HUES64 (cell line): ENCODE measurements around the gene PHLPP2.

Experiments used
- H3K27ac ChIP-seq: 2 replicates; pipeline ENCODE4 v1.7.0; 2013; ENCODE audit warnings: low read depth, low read length, inconsistent platforms
- H3K27me3 ChIP-seq: 2 replicates; pipeline ENCODE4 v1.6.1; 2013; ENCODE audit warnings: mild to moderate bottlenecking, low read length; ENCODE audit not compliant: insufficient read depth
- H3K36me3 ChIP-seq: 2 replicates; pipeline ENCODE4 v1.6.1; 2013; ENCODE audit warnings: mild to moderate bottlenecking, low read length; ENCODE audit not compliant: insufficient read depth
- H3K4me1 ChIP-seq: 2 replicates; pipeline ENCODE4 v1.6.1; 2013; ENCODE audit warnings: mild to moderate bottlenecking, low read length, moderate library complexity; ENCODE audit not compliant: insufficient read depth
- H3K4me3 ChIP-seq: 2 replicates; pipeline ENCODE4 v1.5.1; 2013; ENCODE audit warnings: mild to moderate bottlenecking, low read length, moderate library complexity
- H3K9ac ChIP-seq: 2 replicates; pipeline ENCODE4 v1.6.1; 2013; ENCODE audit warnings: mild to moderate bottlenecking, low read depth, low read length
- H3K9me3 ChIP-seq: 2 replicates; pipeline ENCODE4 v1.6.1; 2013; ENCODE audit warnings: low read depth, low read length; ENCODE audit not compliant: insufficient read depth
- WGBS: fragments of 150-250, 120-280 bp; methylation state at CpG from one replicate; pipeline ENCODE4 v1.1.7; 2013; ENCODE audit warnings: missing lambda C conversion rate; 5-methylcytosine and 5-hydroxymethylcytosine counted together

The PHLPP2 gene

DNA sequence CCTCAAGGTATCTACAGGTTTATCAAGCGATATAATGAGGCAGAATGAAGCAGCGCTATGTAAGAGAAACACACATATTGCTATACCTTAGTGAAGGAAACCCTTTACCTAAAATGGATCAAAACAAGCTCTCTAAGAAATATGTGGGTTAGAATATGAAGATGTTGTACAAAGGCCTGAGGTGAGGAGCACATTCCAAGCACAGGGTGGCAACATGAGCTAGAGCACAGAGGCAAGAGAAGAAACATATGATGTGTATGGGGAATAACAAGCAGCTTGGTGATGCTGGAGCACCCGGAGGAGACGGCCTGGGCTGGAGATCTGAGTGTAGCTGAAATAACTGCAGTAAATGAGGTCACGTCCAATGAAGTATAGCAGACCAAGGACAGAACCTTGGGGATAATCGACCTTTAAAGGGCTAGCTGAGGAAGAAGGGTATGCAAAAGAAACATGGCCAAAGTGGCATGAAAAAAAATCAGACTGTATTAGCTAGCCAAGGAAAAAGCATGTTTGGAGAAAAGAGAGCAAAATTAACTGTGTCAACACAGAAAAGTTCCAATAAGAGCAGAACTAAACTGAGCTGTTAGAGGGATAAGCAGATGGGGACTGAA, 54.5 kb downstream of the PHLPP2 start:
- no peaks in the 10 kb centered on the region for H3K27me3 ChIP-seq
- H3K36me3 ChIP-seq = peaks cover 93% of the 10 kb centered on the region
- no peak overlapping the region for H3K27ac ChIP-seq
- H3K9ac ChIP-seq = no peak overlapping the region
- WGBS = 94% methylated on average over 6 of the region's 6 CpGs
- no peaks in the 10 kb centered on the region for H3K9me3 ChIP-seq
- no peak overlapping the region for H3K4me3 ChIP-seq
- H3K4me1 ChIP-seq = no peaks in the 10 kb centered on the region

DNA sequence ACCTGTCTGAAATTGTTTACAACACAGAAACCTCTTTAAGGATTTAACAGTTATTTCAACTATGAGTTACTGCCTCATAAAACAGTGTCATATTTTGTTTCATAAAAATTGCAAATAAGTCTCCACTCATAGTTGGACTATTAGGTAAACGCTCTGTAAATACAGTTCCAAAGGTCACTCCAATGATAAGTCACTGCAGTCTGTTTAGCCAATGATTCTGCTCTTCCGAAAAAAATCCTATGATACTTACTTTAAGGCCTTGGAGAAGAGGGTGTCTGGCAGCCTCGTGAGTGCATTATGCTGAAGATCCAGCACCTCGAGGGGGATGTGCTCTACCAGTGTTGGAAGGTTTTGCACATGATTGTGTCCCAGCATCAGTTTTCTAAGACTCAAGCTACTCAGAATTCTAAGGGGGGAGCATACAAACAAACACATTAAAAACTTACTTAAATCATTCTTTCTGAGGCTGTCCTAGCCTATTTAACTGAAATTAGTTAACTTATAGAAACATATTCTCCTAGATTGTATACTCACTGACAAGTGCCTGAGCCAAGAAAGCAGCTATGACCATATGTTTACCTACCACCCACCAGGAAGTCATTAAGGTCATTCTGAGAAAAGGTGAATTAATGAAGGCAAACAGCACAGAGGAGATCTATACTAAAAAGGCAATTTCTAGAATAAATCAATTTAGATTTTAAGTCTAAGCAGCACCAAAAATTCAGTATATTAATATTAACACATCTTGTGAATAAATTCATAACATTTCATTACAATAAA, 57.4 kb downstream of the PHLPP2 start:
- no peaks in the 10 kb centered on the region for H3K9me3 ChIP-seq
- no peak overlapping the region for H3K9ac ChIP-seq
- H3K4me3 ChIP-seq = no peak overlapping the region
- no peak overlapping the region for H3K27ac ChIP-seq
- H3K36me3 ChIP-seq = peaks cover 91% of the 10 kb centered on the region
- WGBS = 92% methylated on average over 4 of the region's 4 CpGs
- H3K4me1 ChIP-seq = no peaks in the 10 kb centered on the region
- H3K27me3 ChIP-seq = no peaks in the 10 kb centered on the region

- Histone ChIP-seq H3K36me3 (peaks cover 90% of the 10 kb centered on the region), H3K9ac (no peak overlapping the region), H3K9me3 (no peaks in the 10 kb centered on the region), H3K4me3 (no peak overlapping the region), H3K27me3 (no peaks in the 10 kb centered on the region), H3K27ac (no peak overlapping the region), H3K4me1 (no peaks in the 10 kb centered on the region)
- 82% methylated on average over 1 of the region's 1 CpG for WGBS
Measured at GRCh38 chr16:71666264-71666663, 58.2 kb downstream of the PHLPP2 start.

GRCh38 chr16:71659471-71659870, 65.0 kb downstream of the PHLPP2 start:
- no peak overlapping the region for H3K9ac ChIP-seq
- 94% methylated on average over 2 of the region's 2 CpGs for WGBS
- no peak overlapping the region for H3K27ac ChIP-seq

DNA sequence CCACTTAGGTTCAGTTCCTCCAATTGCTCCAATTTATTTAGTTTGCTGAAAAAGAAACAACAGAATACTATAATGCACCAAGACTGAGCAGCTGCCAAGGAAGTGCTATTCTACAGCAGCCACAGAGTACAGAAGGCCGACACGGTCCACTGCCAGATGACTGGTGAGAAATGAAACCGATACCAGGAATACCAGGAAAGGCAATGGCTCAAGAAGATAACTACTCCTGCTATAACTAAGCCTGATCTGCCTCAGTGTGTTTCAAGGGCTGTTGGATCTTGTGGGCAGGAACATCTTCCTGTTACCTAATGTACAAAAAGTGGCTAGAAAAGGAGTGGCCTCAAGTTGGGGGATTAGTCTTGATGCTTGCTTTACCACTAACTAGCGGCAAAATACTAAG, 65.7 kb downstream of the PHLPP2 start:
- no peaks in the 10 kb centered on the region for H3K27me3 ChIP-seq
- no peak overlapping the region for H3K27ac ChIP-seq
- peaks cover 69% of the 10 kb centered on the region for H3K36me3 ChIP-seq
- H3K4me3 ChIP-seq = no peak overlapping the region
- H3K9me3 ChIP-seq = no peaks in the 10 kb centered on the region
- no peak overlapping the region for H3K9ac ChIP-seq
- 88% methylated on average over 3 of the region's 4 CpGs for WGBS
- H3K4me1 ChIP-seq = no peaks in the 10 kb centered on the region

More at GRCh38 chr16:71659471-71659870, 65.0 kb downstream of the PHLPP2 start:
- Histone ChIP-seq H3K9me3 (no peaks in the 10 kb centered on the region), H3K36me3 (peaks cover 68% of the 10 kb centered on the region), H3K4me1 (no peaks in the 10 kb centered on the region), H3K27me3 (no peaks in the 10 kb centered on the region), H3K4me3 (no peak overlapping the region)

DNA sequence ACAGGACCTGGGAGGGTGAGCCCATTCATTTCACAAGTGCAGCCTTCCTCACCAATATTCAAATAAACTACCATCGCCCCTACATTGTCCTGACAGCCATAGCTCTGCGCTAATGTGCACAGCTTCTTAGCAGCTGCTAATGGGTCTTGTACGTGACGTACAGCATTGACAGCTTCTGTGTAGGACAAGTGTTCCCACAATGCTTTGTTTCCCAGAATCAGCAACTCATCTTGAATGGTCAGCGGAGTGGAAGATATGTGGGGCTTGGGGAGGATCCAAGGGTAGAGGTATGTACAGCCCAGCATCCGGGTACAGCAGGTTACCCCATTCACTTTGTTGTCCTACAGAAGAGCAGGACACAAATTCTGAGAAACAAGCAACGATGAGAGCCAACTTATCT, 74.8 kb downstream of the PHLPP2 start:
- Histone ChIP-seq H3K27ac (no peak overlapping the region), H3K27me3 (no peaks in the 10 kb centered on the region), H3K4me1 (no peaks in the 10 kb centered on the region), H3K36me3 (peaks cover 73% of the 10 kb centered on the region), H3K9ac (no peak overlapping the region), H3K4me3 (no peak overlapping the region), H3K9me3 (no peaks in the 10 kb centered on the region)
- 93% methylated on average over 6 of the region's 7 CpGs for WGBS

GRCh38 chr16:71648921-71649320, 75.6 kb downstream of the PHLPP2 start:
- peaks cover 66% of the 10 kb centered on the region for H3K36me3 ChIP-seq
- 95% methylated on average over 6 of the region's 6 CpGs for WGBS
- H3K4me1 ChIP-seq = no peaks in the 10 kb centered on the region

DNA sequence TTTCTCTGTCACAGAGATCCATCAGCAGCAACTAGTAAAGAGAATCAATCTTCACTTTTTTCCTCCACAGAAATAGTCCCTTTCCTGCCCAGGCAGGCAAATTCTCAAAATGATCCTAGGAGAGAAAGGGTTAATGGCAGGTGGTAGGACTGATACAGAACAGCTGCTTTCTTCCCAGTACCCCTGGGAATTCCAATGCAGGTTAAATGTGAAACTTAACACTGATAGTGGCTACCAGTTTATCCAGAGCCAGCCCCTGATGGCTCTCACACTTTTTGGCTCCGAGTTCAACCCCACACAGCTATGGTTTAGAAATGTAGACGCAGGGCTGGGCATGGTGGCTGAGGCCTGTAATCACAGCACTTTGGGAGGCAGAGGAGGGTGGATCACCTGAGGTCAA, 76.3 kb downstream of the PHLPP2 start:
- Histone ChIP-seq H3K36me3 (peaks cover 61% of the 10 kb centered on the region), H3K9ac (no peak overlapping the region), H3K4me1 (no peaks in the 10 kb centered on the region), H3K27ac (no peak overlapping the region), H3K4me3 (no peak overlapping the region), H3K9me3 (no peaks in the 10 kb centered on the region), H3K27me3 (no peaks in the 10 kb centered on the region)
- 98% methylated on average over 2 of the region's 2 CpGs for WGBS

More at GRCh38 chr16:71648921-71649320, 75.6 kb downstream of the PHLPP2 start:
- no peak overlapping the region for H3K4me3 ChIP-seq
- H3K27ac ChIP-seq = no peak overlapping the region
- no peaks in the 10 kb centered on the region for H3K27me3 ChIP-seq
- H3K9ac ChIP-seq = no peak overlapping the region
- H3K9me3 ChIP-seq = no peaks in the 10 kb centered on the region

- no peaks in the 10 kb centered on the region for H3K27me3 ChIP-seq
- WGBS = 78% methylated on average over 7 of the region's 7 CpGs
- H3K27ac ChIP-seq = no peak overlapping the region
- H3K9me3 ChIP-seq = no peaks in the 10 kb centered on the region
- no peak overlapping the region for H3K4me3 ChIP-seq
- H3K36me3 ChIP-seq = peaks cover 53% of the 10 kb centered on the region
- no peaks in the 10 kb centered on the region for H3K4me1 ChIP-seq
- H3K9ac ChIP-seq = no peak overlapping the region
Measured at GRCh38 chr16:71647391-71647790, 77.1 kb downstream of the PHLPP2 start.

GRCh38 chr16:71645450-71645849, 79.1 kb downstream of the PHLPP2 start:
- no peak overlapping the region for H3K27ac ChIP-seq

GRCh38 chr16:71637398-71637797, 87.1 kb downstream of the PHLPP2 start:
- 25% methylated on average over 2 of the region's 3 CpGs for WGBS

More at GRCh38 chr16:71645450-71645849, 79.1 kb downstream of the PHLPP2 start:
- Histone ChIP-seq H3K27me3 (no peaks in the 10 kb centered on the region), H3K36me3 (peaks cover 33% of the 10 kb centered on the region), H3K4me1 (no peaks in the 10 kb centered on the region), H3K9ac (no peak overlapping the region), H3K4me3 (no peak overlapping the region), H3K9me3 (no peaks in the 10 kb centered on the region)
- WGBS = 79% methylated on average over 4 of the region's 4 CpGs

More at GRCh38 chr16:71637398-71637797, 87.1 kb downstream of the PHLPP2 start:
- H3K9ac ChIP-seq = no peak overlapping the region
- peaks cover 12% of the 10 kb centered on the region for H3K4me1 ChIP-seq
- H3K9me3 ChIP-seq = no peaks in the 10 kb centered on the region
- H3K4me3 ChIP-seq = no peak overlapping the region
- H3K27me3 ChIP-seq = no peaks in the 10 kb centered on the region
- peak overlapping the region; percentile 66 for H3K27ac ChIP-seq
- H3K36me3 ChIP-seq = peaks cover 15% of the 10 kb centered on the region
